ENCODE data around the gene HSPA14. TPM values are rescaled to one million over a fixed set of nuclear protein-coding genes. Genes with fewer than 3 reads are reported as not detected.

The HSPA14 gene
- polyA plus RNA-seq, 1 donor (not counting 4 experiments of a cell fraction or from before 2014, with no cell fraction given) = 29.5 TPM

- H3K9ac ChIP-seq (ENCODE audit: control insufficient read depth, extremely low read depth, insufficient read depth, low read length) = no peak overlapping the region
- TF ChIP-seq, protein P1, sequence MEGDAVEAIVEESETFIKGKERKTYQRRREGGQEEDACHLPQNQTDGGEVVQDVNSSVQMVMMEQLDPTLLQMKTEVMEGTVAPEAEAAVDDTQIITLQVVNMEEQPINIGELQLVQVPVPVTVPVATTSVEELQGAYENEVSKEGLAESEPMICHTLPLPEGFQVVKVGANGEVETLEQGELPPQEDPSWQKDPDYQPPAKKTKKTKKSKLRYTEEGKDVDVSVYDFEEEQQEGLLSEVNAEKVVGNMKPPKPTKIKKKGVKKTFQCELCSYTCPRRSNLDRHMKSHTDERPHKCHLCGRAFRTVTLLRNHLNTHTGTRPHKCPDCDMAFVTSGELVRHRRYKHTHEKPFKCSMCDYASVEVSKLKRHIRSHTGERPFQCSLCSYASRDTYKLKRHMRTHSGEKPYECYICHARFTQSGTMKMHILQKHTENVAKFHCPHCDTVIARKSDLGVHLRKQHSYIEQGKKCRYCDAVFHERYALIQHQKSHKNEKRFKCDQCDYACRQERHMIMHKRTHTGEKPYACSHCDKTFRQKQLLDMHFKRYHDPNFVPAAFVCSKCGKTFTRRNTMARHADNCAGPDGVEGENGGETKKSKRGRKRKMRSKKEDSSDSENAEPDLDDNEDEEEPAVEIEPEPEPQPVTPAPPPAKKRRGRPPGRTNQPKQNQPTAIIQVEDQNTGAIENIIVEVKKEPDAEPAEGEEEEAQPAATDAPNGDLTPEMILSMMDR (optimal IDR thresholded peaks at IDR 0.05 in 1 of 3, IDR thresholded peaks at IDR 0.05 in 1 of 3, conservative IDR thresholded peaks at IDR 0.05 in 1 of 3; ENCODE audit: extremely low read depth in 1 of 3, insufficient read depth in 2 of 3, low read length in 3 of 3) = no peak
- TF ChIP-seq EZH2 (IDR thresholded peaks at IDR 0.05; ENCODE audit: low read length) = no peak
- H3K4me3 ChIP-seq (ENCODE audit: control insufficient read depth in 2 of 3, extremely low read depth in 1 of 3, insufficient read depth in 2 of 3, low read depth in 1 of 3, low read length in 3 of 3) = no peak overlapping the region
- no peak overlapping the region for H2AFZ ChIP-seq (ENCODE audit: control insufficient read depth, low read length)
- H3K36me3 ChIP-seq (ENCODE audit: control insufficient read depth in 2 of 2, extremely low read depth in 1 of 2, insufficient read depth in 2 of 2, low read length in 2 of 2) = no peaks in the 10 kb centered on the region
- no peak overlapping the region for H3K4me2 ChIP-seq (ENCODE audit: control insufficient read depth, extremely low read depth, insufficient read depth, low read depth, low read length)
- DNase-seq (ENCODE audit: low read depth, low spot score) (no peak), FAIRE-seq (no peak)
- H3K4me1 ChIP-seq (ENCODE audit: control insufficient read depth, extremely low read depth, insufficient read depth, low read length) = no peaks in the 10 kb centered on the region
- no peaks in the 10 kb centered on the region for H3K9me3 ChIP-seq (ENCODE audit: control insufficient read depth, low read depth, low read length)
- no peak overlapping the region for H3K27ac ChIP-seq (ENCODE audit: control insufficient read depth, insufficient read depth, low read length)
- H3K27me3 ChIP-seq (ENCODE audit: control insufficient read depth, extremely low read depth, insufficient read depth, low read length) = no peaks in the 10 kb centered on the region
- dilution Hi-C loops (cut with MboI; ENCODE audit: extremely low pct_ligation_motif_present, low sequenced_read_pairs) = no loop called here
- H3K9me1 ChIP-seq (ENCODE audit: control insufficient read depth, extremely low read depth, insufficient read depth, low read length) = no peaks in the 10 kb centered on the region
- H4K20me1 ChIP-seq (ENCODE audit: control insufficient read depth, extremely low read depth, insufficient read depth, low read length) = no peaks in the 10 kb centered on the region
- no peaks in the 10 kb centered on the region for H3K79me2 ChIP-seq (ENCODE audit: control insufficient read depth, insufficient read depth, low read length)
These were observed 37.7 kb upstream of the HSPA14 start for GRCh38 chr10:14800397-14800796.

DNA sequence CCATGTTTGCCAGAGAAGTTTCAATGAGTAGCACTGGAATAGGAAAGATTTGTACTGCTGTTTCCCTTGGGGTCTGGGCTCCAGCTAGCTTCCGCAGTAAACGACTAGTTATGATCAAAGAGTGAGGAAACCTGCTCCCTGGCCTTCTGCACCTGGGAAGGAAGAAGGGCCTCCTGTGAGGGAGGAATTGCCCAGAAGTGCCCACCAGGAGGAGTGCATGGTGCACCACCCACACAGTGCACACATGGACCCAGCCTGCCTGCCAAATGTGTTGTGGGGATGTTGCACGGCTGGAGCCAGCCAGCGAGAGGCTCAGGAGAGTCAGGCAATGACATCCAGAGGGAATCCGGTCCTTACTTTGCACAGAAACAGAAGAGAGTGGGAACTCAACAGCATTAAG is 36.4 kb upstream of the HSPA14 start:
- Histone ChIP-seq H3K9me3 (ENCODE audit: control insufficient read depth, low read depth, low read length) (no peaks in the 10 kb centered on the region), H4K20me1 (ENCODE audit: control insufficient read depth, extremely low read depth, insufficient read depth, low read length) (no peaks in the 10 kb centered on the region), H3K9me1 (ENCODE audit: control insufficient read depth, extremely low read depth, insufficient read depth, low read length) (no peaks in the 10 kb centered on the region), H3K79me2 (ENCODE audit: control insufficient read depth, insufficient read depth, low read length) (no peaks in the 10 kb centered on the region), H3K36me3 (ENCODE audit: control insufficient read depth in 2 of 2, extremely low read depth in 1 of 2, insufficient read depth in 2 of 2, low read length in 2 of 2) (no peaks in the 10 kb centered on the region), H3K27ac (ENCODE audit: control insufficient read depth, insufficient read depth, low read length) (no peak overlapping the region), H3K9ac (ENCODE audit: control insufficient read depth, extremely low read depth, insufficient read depth, low read length) (no peak overlapping the region), H3K4me1 (ENCODE audit: control insufficient read depth, extremely low read depth, insufficient read depth, low read length) (no peaks in the 10 kb centered on the region), H3K4me2 (ENCODE audit: control insufficient read depth, extremely low read depth, insufficient read depth, low read depth, low read length) (no peak overlapping the region), H3K4me3 (ENCODE audit: control insufficient read depth in 2 of 3, extremely low read depth in 1 of 3, insufficient read depth in 2 of 3, low read depth in 1 of 3, low read length in 3 of 3) (no peak overlapping the region), H2AFZ (ENCODE audit: control insufficient read depth, low read length) (no peak overlapping the region), H3K27me3 (ENCODE audit: control insufficient read depth, extremely low read depth, insufficient read depth, low read length) (no peaks in the 10 kb centered on the region)
- dilution Hi-C loops (cut with MboI; ENCODE audit: extremely low pct_ligation_motif_present, low sequenced_read_pairs) = no loop called here
- DNase-seq (ENCODE audit: low read depth, low spot score) (no peak), FAIRE-seq (no peak)
- TF ChIP-seq, protein P1 (optimal IDR thresholded peaks at IDR 0.05 in 1 of 3, IDR thresholded peaks at IDR 0.05 in 1 of 3, conservative IDR thresholded peaks at IDR 0.05 in 1 of 3; ENCODE audit: extremely low read depth in 1 of 3, insufficient read depth in 2 of 3, low read length in 3 of 3) = peak in 2 of 3 experiments; percentile 20 to 58
- no peak for TF ChIP-seq EZH2 (IDR thresholded peaks at IDR 0.05; ENCODE audit: low read length)
